Stromal cell of bone marrow (primary cell): ENCODE results near the gene FGF7.
"Not testable (repeated sequence)": the region's sequence is repeated elsewhere in the genome, so short reads cannot be mapped to it uniquely, and the experiment has no call there.

ENCODE experiments used
- DNase-seq: peaks from one replicate; pipeline ENCODE4 v3.0.0-alpha.2; 2012; ENCODE audit warnings: low read depth

Gene FGF7

DNA sequence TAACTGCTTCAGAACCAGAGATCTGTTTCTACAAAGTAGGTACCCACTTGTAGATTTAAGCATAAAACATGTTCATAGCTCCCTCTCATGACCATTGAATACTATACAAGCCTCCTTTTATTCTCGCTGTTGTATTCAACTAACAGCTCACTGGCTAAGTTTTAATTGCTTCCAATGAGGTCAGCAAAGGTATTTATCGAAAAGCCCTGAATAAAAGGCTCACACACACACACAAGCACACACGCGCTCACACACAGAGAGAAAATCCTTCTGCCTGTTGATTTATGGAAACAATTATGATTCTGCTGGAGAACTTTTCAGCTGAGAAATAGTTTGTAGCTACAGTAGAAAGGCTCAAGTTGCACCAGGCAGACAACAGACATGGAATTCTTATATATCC, at the start of gene FGF7:
Gene FGF7, plus strand, starts transcription at position 222 of the 400 bp plus-strand sequence. CDS start 1,056 bp downstream, outside the sequence.
- peak; percentile 93 for DNase-seq

DNA sequence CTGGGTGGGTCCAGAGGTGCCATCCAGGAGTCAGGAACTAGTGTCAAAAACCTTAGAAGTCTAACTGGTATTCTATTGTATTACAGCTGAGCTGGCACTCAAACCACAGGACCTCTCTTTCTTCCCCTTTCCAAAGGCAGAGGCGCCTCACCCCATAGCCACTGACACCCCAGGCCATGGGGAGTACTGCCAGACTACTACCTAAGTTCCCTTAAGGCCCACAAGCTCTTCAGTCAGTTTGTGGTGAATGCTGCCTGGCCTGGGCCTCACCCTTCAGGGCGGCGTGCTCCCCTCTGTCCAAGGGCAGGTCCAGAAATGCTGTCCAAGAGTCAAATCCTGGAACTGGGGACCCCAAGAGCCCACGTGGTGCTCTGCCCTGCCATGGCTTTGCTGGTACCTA, 43.0 kb upstream of the FGF7 start:
- no peak for DNase-seq

DNA sequence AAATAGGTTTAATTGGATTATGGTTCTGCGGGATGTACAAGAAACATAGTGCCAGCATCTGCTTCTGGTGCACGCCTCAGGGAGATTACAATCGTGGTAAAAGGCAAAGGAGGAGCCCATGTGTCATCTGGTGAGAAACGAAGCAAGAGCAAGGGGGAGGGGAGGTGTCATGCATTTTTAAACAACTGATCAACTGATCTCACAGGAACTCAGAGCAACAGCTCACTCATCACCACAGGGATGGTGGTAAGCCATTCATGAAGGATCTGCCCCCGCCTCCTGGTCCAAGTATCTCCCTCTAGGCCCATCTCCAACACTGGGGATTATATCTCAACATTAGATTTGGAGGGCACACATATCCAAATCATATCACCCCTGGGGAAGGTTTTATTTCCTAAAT, 42.1 kb upstream of the FGF7 start:
- no peak for DNase-seq

DNA sequence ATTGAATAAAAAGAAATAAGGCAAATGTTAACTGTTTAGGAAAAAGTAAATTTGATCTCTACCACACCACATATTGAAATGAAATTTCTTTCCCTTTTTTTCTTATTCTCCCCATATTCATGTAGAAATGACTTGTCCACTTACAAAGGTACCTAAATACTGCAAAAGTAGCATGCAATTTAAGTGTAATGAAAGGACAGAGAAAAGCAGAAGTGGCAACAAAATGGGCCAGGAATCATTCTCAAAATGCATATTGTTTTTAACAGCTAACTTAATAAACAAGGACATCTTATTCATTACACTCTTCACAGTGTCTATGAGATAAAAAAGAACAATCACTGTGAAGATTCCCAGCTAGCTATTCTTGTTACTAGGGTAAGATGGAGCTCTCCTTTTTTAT, 40.6 kb upstream of the FGF7 start:
- DNase-seq = no peak

- no peak for DNase-seq
These were observed 39.8 kb upstream of the FGF7 start for GRCh38 chr15:49383266-49383665.

DNA sequence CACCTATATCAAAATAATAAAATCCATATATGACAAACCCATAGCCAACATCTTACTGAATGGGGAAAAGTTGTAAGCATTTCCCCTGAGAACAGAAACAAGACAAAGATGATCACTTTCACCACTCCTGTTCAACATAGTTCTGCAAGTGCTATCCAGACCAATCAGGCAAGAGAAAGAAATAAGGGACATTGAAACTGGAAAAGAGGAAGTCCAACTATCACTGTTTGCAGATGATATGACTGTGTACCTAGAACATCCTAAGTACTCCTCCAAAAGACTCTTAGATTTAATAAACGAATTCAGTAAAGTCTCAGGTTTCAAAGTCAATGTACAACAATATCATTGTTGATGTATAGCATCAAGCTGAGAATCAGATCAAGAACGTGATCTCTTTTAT, 35.6 kb upstream of the FGF7 start:
- DNase-seq = no peak

GRCh38 chr15:49402515-49403296, 20.3 kb upstream of the FGF7 start:
- DNase-seq = not testable (repeated sequence)

DNA sequence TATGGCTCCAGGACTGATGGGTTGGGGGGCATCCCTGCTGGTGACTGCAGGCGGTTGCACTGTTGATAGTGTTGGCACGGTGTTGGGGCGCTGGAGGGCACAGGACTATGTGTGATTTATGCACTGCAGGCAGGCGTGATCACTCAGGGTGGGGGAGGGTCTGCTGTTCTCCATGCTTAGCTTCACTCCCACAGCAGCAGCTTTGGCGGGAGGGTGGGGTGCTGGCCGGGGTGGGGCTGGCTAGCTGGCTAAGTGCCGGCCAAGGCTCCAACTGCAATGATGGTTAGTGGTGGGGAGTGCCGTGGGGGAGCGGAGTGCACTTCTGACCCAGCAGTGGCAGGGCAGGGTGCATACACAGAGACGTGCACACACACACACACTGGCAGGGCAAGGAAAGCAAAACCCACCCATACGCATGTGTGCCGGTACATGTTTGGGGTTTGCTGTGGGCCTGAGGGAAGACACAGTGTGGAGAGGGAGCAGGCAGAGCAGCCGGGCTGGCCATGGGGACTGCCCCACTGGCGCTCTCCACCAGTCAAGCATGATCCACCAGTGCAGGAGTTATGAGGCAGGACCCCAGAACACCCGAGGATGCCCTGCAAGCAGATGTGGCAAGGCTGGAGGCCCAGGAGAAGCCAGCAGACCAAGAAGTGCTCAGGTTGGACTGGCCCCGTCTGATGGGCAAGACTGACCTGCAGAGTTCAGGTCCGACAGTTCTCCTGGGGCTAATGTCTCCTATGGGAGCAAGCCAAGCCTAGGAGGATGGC, 16.5 kb upstream of the FGF7 start:
- DNase-seq = no peak

GRCh38 chr15:49410641-49411040, 12.4 kb upstream of the FGF7 start:
- DNase-seq = no peak

DNA sequence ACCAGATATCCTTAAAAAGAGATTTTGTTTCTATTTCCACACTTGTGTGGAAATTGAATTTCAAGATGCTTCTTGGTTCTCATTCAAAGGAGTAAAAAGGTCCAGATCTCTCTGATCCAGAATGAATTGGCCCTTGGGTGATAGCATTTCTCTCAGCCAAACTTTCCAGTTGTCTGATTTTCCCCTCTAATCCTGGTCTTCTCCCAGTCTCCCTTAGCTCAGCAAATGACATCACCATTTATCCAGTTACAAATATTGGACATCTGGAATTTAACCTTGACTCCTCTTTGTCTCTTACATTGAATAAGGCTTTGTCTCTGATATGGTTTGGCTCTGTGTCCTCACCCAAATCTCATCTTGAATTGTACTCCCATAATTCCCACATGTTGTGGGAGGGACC, 10.2 kb upstream of the FGF7 start:
- DNase-seq = no peak

GRCh38 chr15:49415149-49415548, 7.9 kb upstream of the FGF7 start:
- no peak for DNase-seq

- DNase-seq = no peak
These were observed 7.4 kb upstream of the FGF7 start for GRCh38 chr15:49415638-49416037.

GRCh38 chr15:49418811-49419210, 4.2 kb upstream of the FGF7 start:
- no peak for DNase-seq

DNA sequence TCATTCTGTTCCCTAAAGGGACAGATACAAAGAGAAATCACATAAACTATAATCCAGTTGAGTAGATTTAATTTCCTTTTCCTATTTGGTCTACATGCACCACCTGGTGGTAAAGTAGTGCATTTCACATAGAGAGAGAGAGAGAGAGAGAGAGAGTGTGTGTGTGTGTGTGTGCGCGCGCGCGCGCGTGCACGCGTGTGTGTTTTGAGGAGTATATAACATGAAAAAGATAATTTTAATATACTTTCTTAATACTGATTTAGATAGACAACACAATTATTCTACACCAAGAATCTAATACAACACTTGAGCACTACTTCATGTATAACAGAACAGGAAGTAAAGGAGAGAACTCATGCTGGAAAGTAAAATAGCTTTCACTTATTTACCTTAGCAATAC, 1.1 kb upstream of the FGF7 start:
- DNase-seq = peak; percentile 70

DNA sequence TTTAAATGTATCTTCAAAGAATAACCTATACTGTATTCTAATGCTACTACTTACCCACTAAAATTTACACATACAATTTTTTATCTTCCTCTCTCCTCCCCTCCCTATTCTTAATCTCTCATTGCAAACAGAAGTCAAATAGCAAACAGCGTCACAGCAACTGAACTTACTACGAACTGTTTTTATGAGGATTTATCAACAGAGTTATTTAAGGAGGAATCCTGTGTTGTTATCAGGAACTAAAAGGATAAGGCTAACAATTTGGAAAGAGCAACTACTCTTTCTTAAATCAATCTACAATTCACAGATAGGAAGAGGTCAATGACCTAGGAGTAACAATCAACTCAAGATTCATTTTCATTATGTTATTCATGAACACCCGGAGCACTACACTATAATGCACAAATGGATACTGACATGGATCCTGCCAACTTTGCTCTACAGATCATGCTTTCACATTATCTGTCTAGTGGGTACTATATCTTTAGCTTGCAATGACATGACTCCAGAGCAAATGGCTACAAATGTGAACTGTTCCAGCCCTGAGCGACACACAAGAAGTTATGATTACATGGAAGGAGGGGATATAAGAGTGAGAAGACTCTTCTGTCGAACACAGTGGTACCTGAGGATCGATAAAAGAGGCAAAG, 984 bp downstream of the FGF7 start:
- no peak for DNase-seq

DNA sequence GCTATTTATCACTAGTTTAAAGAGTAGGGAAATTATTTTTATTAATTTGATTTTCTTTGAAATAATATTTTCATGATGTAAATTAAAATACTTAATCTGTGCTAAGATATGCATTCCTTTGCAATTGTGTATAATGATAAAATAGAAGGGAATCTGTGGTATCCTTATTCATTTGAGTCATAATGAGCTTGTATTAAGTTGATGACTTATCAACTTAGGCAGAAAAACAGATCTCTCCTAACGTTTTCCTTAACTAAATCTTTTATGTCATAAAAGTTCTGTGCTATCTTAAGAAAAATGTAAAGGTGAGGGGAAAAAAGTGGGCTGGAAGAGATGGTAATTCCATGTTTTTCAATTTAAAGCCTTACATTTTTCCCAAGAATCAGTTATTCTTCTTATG, 1.9 kb downstream of the FGF7 start:
- no peak for DNase-seq

DNA sequence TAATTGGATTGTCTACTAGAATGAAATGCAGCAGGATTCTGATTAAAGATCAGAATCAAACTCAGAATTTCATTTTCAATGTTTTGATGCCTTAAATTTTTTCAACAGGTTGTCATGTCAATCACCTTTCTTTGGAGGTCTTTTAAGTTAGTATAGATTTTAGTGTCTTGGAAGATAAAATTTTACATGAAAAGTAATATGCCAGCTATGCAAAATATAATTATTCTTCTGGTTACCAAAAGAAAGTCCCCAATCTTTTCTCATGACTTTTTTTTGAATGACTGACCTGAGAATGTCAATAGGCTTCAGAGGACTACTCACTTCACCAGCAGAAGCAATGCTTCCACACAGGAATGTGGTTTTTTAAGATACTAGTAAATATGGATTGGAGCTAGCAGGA, 4.3 kb downstream of the FGF7 start:
- no peak for DNase-seq

- no peak for DNase-seq
These were observed 5.5 kb downstream of the FGF7 start for GRCh38 chr15:49428409-49429095.

DNA sequence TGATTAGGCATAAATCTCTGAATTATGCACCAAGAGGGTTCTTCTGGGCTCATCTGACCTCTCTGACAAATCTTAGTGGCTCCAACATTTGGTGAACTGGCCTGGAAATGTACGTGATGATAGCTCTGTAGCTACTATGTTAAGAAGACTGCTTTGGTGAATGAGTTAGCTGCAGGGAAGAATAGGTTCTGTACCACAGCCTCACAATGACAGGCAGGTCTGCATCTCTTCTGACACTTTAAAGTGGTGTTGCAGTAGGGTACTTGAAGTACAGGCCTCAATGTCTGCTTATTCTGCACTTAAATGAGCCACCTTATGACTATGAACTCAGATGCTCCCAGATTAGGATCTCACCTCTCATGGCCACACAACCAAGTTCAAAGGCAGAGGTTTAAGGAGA, 7.0 kb downstream of the FGF7 start:
- DNase-seq = no peak

DNA sequence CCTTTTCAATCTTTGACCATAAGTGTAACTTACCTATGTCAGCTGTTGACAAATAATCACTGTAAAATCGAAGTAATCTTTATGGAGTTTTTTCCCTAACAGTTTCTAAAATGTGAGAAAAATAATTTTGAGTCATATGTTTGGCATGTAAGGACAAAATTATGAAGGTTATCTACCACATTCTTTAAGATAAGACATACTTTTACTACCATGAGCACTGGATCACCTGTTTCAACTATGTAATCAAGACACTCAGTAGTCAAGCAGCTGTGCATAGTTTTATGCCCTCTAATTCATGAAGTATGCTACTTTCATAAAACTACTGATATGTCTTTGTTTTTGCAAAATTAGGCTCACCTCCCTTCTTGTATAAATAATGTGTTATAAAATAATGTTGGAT, 12.1 kb downstream of the FGF7 start:
- no peak for DNase-seq

DNA sequence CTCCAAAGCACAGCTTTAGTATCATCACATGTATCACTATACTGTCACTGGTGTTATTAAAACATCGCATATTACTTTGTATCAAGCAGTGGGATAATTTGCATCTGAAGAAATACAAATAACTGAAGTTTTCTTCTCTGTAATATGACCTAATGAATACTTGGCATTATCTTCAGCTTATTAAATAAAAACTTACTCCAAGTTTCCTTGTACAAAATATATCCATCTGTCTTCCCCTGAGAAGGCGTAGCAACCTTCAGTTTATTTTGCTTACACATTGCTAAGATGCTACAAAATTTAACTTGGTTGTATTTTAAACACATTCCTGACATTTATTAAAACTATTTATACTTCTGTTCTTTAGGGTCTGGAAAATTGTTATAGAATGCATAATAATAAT, 13.7 kb downstream of the FGF7 start:
- no peak for DNase-seq

DNA sequence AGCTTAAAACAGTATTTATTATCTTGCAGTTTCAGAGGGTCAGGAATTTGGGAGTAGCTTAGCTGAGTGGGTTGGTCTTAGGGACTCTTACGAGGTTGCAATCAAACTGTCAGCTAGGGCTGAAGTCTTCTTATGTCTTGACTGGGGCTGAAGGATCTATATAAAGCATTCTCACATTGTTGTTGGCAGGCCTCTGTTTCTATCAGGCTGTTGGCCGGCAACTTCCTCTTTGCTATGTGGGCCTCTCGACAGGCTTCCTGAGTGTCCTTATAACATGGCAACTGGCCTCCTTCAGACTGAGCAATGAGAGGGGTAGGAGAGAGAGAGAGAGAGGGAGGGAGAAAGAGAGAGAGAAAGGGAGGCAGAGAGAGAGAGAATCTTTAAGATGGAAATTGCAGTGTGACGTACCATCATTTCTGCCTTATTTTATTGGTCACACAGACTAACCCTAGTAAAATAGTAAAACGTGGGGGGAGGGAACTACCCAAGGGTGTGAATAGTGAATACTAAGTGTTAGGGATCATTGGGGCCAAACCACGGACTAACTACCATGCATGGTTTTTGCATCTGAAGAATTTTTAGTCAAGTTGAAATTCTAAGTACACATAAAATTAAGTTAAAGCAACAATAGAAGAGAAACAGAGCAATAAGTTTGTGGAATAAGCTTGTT, 16.1 kb downstream of the FGF7 start:
- DNase-seq = no peak
